ENCODE results near the gene FES. TPM values are rescaled to one million over a fixed set of nuclear protein-coding genes. Genes with fewer than 3 reads are reported as not detected.
A peak's percentile ranks its signal among the peaks of the same experiment; 100 is the strongest.

The FES gene
- polyA plus RNA-seq, 2 of the 4 experiments (the other 2 are of a cell fraction), result 0.39 to 0.50 TPM

- ChIA-PET CTCF (interaction anchor here (1.2 to 6.8 kb wide), 3 partner anchors 19 to 218 kb away, joined by 4 to 59 read pairs (median 7); partner anchors contain the start of gene BLM), POLR2A (no interaction called here)
- ATAC-seq (no peak), DNase-seq (ENCODE audit: low read depth in 1 of 2, low spot score in 1 of 2) (no peak), FAIRE-seq (no peak)
- H3K4me1 ChIP-seq, result peaks cover 77% of the 10 kb centered on the region
- TF ChIP-seq HES2 (IDR thresholded peaks at IDR 0.05), result no peak
- no peak overlapping the region for H3K4me3 ChIP-seq
- no peaks in the 10 kb centered on the region for H3K9me3 ChIP-seq
- peak overlapping the region in 1 of 2 experiments; percentile 29; a peak in 1 of 6 replicates for H3K27ac ChIP-seq
- WGBS (ENCODE audit: missing lambda C conversion rate), result 78% methylated on average over 16 of the region's 16 CpGs
- no peak overlapping the region for H3K4me2 ChIP-seq
Measured at GRCh38 chr15:90866161-90866715, 18.1 kb upstream of the FES start.

GRCh38 chr15:90866800-90867199, 17.5 kb upstream of the FES start:
- 81% methylated on average over 3 of the region's 3 CpGs for WGBS (ENCODE audit: missing lambda C conversion rate)
- TF ChIP-seq RCOR1 (IDR thresholded peaks at IDR 0.05; ENCODE audit: low read depth, low read length) (no peak), FOSL2 (IDR thresholded peaks at IDR 0.05) (no peak), FOSL2 (CRISPR knock-in tag; IDR thresholded peaks at IDR 0.05) (no peak), CBX8 (IDR thresholded peaks at IDR 0.05) (no peak), BHLHE40 (IDR thresholded peaks at IDR 0.05; ENCODE audit: low read depth, low read length) (no peak), JUN (IDR thresholded peaks at IDR 0.05) (no peak), CBX2 (IDR thresholded peaks at IDR 0.05; ENCODE audit: borderline replicate concordance, low read depth) (no peak), NR3C1 (IDR thresholded peaks at IDR 0.05) (no peak), POLR2AphosphoS2 (conservative IDR thresholded peaks at IDR 0.05; ENCODE audit: low read length) (no peak), ZFP36 (IDR thresholded peaks at IDR 0.05; ENCODE audit: borderline replicate concordance, partially characterized antibody) (no peak), ZC3H11A (IDR thresholded peaks at IDR 0.05) (no peak), RFX5 (IDR thresholded peaks at IDR 0.05) (no peak)
- H3K9me3 ChIP-seq, result no peaks in the 10 kb centered on the region
- ATAC-seq, result no peak
- CTCF ChIA-PET, result interaction anchor here (1.5 to 6.8 kb wide), 3 partner anchors 19 to 219 kb away, joined by 3 to 59 read pairs (median 5); no protein-coding TSS in a partner anchor
- H3K4me2 ChIP-seq, result no peak overlapping the region
- DNase-seq (ENCODE audit: low read depth in 1 of 2, low spot score in 1 of 2), result no peak
- H3K4me3 ChIP-seq, result no peak overlapping the region
- no peak for FAIRE-seq
- H3K4me1 ChIP-seq, result peaks cover 73% of the 10 kb centered on the region
- no peak overlapping the region for H3K27ac ChIP-seq
- POLR2A ChIA-PET, result no interaction called here

- Histone ChIP-seq H3K27ac (peak within 1 kb of the TSS; percentile 85 to 97), H3K9me3 (no peaks in the 10 kb centered on the region), H3K4me1 (peaks cover 69% of the 10 kb centered on the region), H3K4me2 (peak within 1 kb of the TSS; percentile 96), H3K4me3 (no peak within 1 kb of the TSS; the same call in 2 of the 3 replicates)
- no peak for ATAC-seq
- 94% methylated on average over 6 of the region's 6 CpGs for WGBS (ENCODE audit: missing lambda C conversion rate)
- no peak for DNase-seq (ENCODE audit: low read depth in 1 of 2, low spot score in 1 of 2)
- no peak for TF ChIP-seq KDM5A (IDR thresholded peaks at IDR 0.05)
- no peak for TF ChIP-seq FOXS1 (CRISPR knock-in tag; IDR thresholded peaks at IDR 0.05)
- TF ChIP-seq ZNF302 (CRISPR knock-in tag; IDR thresholded peaks at IDR 0.05), result no peak
- TF ChIP-seq ESRRA (IDR thresholded peaks at IDR 0.05; ENCODE audit: borderline replicate concordance, low read length), result no peak
- no peak for TF ChIP-seq GATA3 (IDR thresholded peaks at IDR 0.05; ENCODE audit: borderline replicate concordance)
- TF ChIP-seq JUNB (IDR thresholded peaks at IDR 0.05), result no peak
- no peak for TF ChIP-seq HOXB13 (CRISPR knock-in tag; IDR thresholded peaks at IDR 0.05; ENCODE audit: low read depth)
- TF ChIP-seq REST (IDR thresholded peaks at IDR 0.05), result no peak
- no peak for TF ChIP-seq HES2 (IDR thresholded peaks at IDR 0.05)
- TF ChIP-seq POLR2A (IDR thresholded peaks at IDR 0.05; ENCODE audit: low read length), result no peak
- TF ChIP-seq BHLHE40 (IDR thresholded peaks at IDR 0.05; ENCODE audit: low read depth, low read length), result no peak
- TF ChIP-seq SMC3 (IDR thresholded peaks at IDR 0.05), result no peak
- FAIRE-seq, result no peak
- ChIA-PET POLR2A (interaction anchor here (0.7 kb wide), 1 partner anchor 9 kb away, joined by 3 read pairs; no protein-coding TSS in a partner anchor), CTCF (interaction anchor here (0.6 to 6.8 kb wide), 9 partner anchors 17 to 548 kb away, joined by 3 to 59 read pairs (median 3); partner anchors contain the start of gene UNC45A)
Measured at GRCh38 chr15:90868261-90868689, 16.0 kb upstream of the FES start, which contains the start of gene FURIN. Gene FURIN (plus strand): TSS chr15:90868588. CDS start chr15:90875741, 7,153 bp downstream.
